ENCODE data around the gene ZSWIM3. TPM values are rescaled to one million over a fixed set of nuclear protein-coding genes. Genes with fewer than 3 reads are reported as not detected.

The ZSWIM3 gene
- total RNA-seq (10 to 100 TPM in 1 of 9 donors, 1 to 10 TPM in 8; 3.7 to 19.5 (median 6.4) TPM), polyA plus RNA-seq (1 to 10 TPM; 2.9 to 4.2 (median 3.1) TPM)
- long read RNA-seq, donor 1, partial matches to known transcripts, result 0 of 1 reads
- long read RNA-seq, donor 1, other reads (novel, unspliced or antisense), result 0 of 1 reads
- long read RNA-seq, donor 2, partial matches to known transcripts, result 0 of 3 reads
- long read RNA-seq, donor 2, other reads (novel, unspliced or antisense), result 0 of 3 reads
- long read RNA-seq, donor 3, transcript ZSWIM3-201 (2 exons, 2,773 nt), result major isoform, 7 of 7 reads
- long read RNA-seq, donor 3, partial matches to known transcripts, result 0 of 7 reads
- long read RNA-seq, donor 3, other reads (novel, unspliced or antisense), result 0 of 7 reads
- long read RNA-seq, donor 4, partial matches to known transcripts, result 0 of 4 reads
- long read RNA-seq, donor 4, other reads (novel, unspliced or antisense), result 0 of 4 reads
- long read RNA-seq, donor 5, transcript ZSWIM3-201 (2 exons, 2,773 nt), result major isoform, 15 of 19 reads
- long read RNA-seq, donor 5, partial matches to known transcripts, result 0 of 19 reads
- long read RNA-seq, donor 5, other reads (novel, unspliced or antisense), result 4 of 19 reads
- long read RNA-seq, donor 6, partial matches to known transcripts, result 0 of 4 reads
- long read RNA-seq, donor 6, other reads (novel, unspliced or antisense), result 1 of 4 reads
- long read RNA-seq, donor 7, partial matches to known transcripts, result 0 of 2 reads
- long read RNA-seq, donor 7, other reads (novel, unspliced or antisense), result 0 of 2 reads
- long read RNA-seq, donor 8, transcript ZSWIM3-201 (2 exons, 2,773 nt), result major isoform, 9 of 9 reads
- long read RNA-seq, donor 8, partial matches to known transcripts, result 0 of 9 reads
- long read RNA-seq, donor 8, other reads (novel, unspliced or antisense), result 0 of 9 reads
- long read RNA-seq, donor 9, transcript ZSWIM3-201 (2 exons, 2,773 nt), result major isoform, 6 of 202 reads
- long read RNA-seq, donor 9, partial matches to known transcripts, result 196 of 202 reads
- long read RNA-seq, donor 9, other reads (novel, unspliced or antisense), result 0 of 202 reads
- long read RNA-seq, donor 10, partial matches to known transcripts, result 0 of 3 reads
- long read RNA-seq, donor 10, other reads (novel, unspliced or antisense), result 0 of 3 reads

GRCh38 chr20:45857114-45857881, at the start of gene ZSWIM3, which contains the start of gene ACOT8:
Gene ZSWIM3, plus strand, starts transcription at chr20:45857614. Its CDS starts 212 bp downstream, at chr20:45857826.
Gene ACOT8, minus strand, starts transcription at chr20:45857392. Its CDS starts 77 bp downstream, at chr20:45857315.
- H3K9me3 ChIP-seq (replicated peaks in 1 of 3), result no peaks in the 10 kb centered on the region
- WGBS, 4 donors, result 0 to 2% (median 1%) methylated on average over 26 to 36 of the region's 36 CpGs
- TF ChIP-seq CTCF (IDR thresholded peaks at IDR 0.05) (no peak), POLR2A (IDR thresholded peaks at IDR 0.05) (peak; percentile 28 to 78)
- peak within 1 kb of the TSS; percentile 61 to 99 (median 78) for H3K4me3 ChIP-seq
- peak within 1 kb of the TSS; percentile 53 to 91 (median 76) for H3K27ac ChIP-seq
- intact Hi-C loops (cut with DNase I), result no loop called here
- peak; percentile 96 to 100 (median 99) for DNase-seq
- no peaks in the 10 kb centered on the region for H3K27me3 ChIP-seq
- H3K36me3 ChIP-seq (replicated peaks in 1 of 2), result peaks cover 0 to 6% of the 10 kb centered on the region in 2 donors
- H3K4me1 ChIP-seq (replicated peaks in 1 of 2), result peaks cover 20 to 49% of the 10 kb centered on the region in 2 donors

GRCh38 chr20:45810191-45810970, 47.0 kb upstream of the ZSWIM3 start:
- no peak overlapping the region for H3K27ac ChIP-seq
- 89 to 93% (median 92%) methylated on average over 8 of the region's 8 CpGs for WGBS, 4 donors
- H3K4me1 ChIP-seq (replicated peaks in 1 of 2), result peaks cover 8 to 11% of the 10 kb centered on the region in 2 donors
- H3K9me3 ChIP-seq (replicated peaks in 1 of 3), result no peaks in the 10 kb centered on the region
- H3K4me3 ChIP-seq, result no peak overlapping the region
- intact Hi-C loops (cut with DNase I), result no loop called here
- H3K27me3 ChIP-seq, result no peaks in the 10 kb centered on the region
- H3K36me3 ChIP-seq (replicated peaks in 1 of 2), result peaks cover 0 to 63% of the 10 kb centered on the region in 2 donors
- TF ChIP-seq CTCF (IDR thresholded peaks at IDR 0.05) (no peak), POLR2A (IDR thresholded peaks at IDR 0.05) (no peak)
- no peak for DNase-seq

- WGBS, 4 donors, result 1 to 3% (median 2%) methylated on average over 31 to 65 of the region's 65 CpGs
- peak within 1 kb of the TSS in 3 of 5 donors; percentile 41 to 62 (median 56) for H3K27ac ChIP-seq
- no peaks in the 10 kb centered on the region for H3K9me3 ChIP-seq (replicated peaks in 1 of 3)
- no peak for TF ChIP-seq CTCF (IDR thresholded peaks at IDR 0.05)
- TF ChIP-seq POLR2A (IDR thresholded peaks at IDR 0.05), result peak in 1 of 2 donors; percentile 29
- peak; percentile 98 to 100 (median 99) for DNase-seq
- peak within 1 kb of the TSS in 2 of 4 donors; percentile 12 to 57 for H3K4me3 ChIP-seq
- H3K4me1 ChIP-seq (replicated peaks in 1 of 2), result peaks cover 8 to 11% of the 10 kb centered on the region in 2 donors
- no peaks in the 10 kb centered on the region for H3K27me3 ChIP-seq
- intact Hi-C loops (cut with DNase I), result no loop called here
- H3K36me3 ChIP-seq (replicated peaks in 1 of 2), result peaks cover 0 to 43% of the 10 kb centered on the region in 2 donors
Measured at GRCh38 chr20:45812157-45813005, 45.0 kb upstream of the ZSWIM3 start, which contains the start of gene UBE2C. Gene UBE2C, plus strand, starts transcription at chr20:45812644. Its CDS starts 52 bp downstream, at chr20:45812696.
